LNCaP clone FGC (cell line): ENCODE results near the gene HDC.

Experiments used
- DNase-seq: peaks from one replicate; pipeline ENCODE4 v3.0.0-alpha.2; 2011; ENCODE audit warnings: low read depth
- H3K4me3 ChIP-seq: 2 replicates; pipeline ENCODE4 v1.5.1; 2011; ENCODE audit warnings: mild to moderate bottlenecking, low read depth, low read length, control low read depth
- TF ChIP-seq, protein P1 (sequence below): IDR thresholded peaks from 2 replicates; pipeline ENCODE4 v1.5.1; 2012; ENCODE audit warnings: mild to moderate bottlenecking; ENCODE audit not compliant: control insufficient read depth, insufficient read depth; ENCODE audit errors: extremely low read depth

HDC gene

DNA sequence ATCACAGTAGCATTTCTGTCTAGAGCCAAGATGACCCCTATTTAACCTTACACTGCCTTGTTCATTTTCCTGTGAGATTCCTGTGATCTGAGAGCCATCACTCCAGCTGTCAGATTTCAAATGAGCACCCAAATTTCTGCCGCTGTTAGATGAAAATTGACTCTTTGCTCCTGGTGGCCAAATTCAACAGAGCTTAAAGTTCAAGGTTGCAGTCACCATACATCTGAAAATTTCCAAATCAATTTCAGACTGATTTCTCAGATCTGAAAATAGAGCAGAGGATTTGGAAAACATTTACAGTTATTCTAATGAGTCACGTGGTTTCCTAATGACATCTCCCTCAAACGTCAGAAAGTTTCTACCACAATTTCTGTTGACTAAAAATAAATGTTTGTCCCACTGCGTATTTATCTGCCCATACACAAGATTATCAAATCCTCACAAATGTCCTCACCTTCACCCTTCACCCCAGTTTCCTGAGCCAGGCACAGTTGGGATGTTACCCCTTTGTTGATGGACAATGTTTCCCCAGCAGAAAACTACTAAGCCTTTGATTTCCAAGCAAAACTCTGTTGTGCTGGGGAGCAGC, 16.4 kb downstream of the HDC start:
- no peak overlapping the region for H3K4me3 ChIP-seq
- TF ChIP-seq, protein P1, sequence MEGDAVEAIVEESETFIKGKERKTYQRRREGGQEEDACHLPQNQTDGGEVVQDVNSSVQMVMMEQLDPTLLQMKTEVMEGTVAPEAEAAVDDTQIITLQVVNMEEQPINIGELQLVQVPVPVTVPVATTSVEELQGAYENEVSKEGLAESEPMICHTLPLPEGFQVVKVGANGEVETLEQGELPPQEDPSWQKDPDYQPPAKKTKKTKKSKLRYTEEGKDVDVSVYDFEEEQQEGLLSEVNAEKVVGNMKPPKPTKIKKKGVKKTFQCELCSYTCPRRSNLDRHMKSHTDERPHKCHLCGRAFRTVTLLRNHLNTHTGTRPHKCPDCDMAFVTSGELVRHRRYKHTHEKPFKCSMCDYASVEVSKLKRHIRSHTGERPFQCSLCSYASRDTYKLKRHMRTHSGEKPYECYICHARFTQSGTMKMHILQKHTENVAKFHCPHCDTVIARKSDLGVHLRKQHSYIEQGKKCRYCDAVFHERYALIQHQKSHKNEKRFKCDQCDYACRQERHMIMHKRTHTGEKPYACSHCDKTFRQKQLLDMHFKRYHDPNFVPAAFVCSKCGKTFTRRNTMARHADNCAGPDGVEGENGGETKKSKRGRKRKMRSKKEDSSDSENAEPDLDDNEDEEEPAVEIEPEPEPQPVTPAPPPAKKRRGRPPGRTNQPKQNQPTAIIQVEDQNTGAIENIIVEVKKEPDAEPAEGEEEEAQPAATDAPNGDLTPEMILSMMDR = no peak
- DNase-seq = no peak

DNA sequence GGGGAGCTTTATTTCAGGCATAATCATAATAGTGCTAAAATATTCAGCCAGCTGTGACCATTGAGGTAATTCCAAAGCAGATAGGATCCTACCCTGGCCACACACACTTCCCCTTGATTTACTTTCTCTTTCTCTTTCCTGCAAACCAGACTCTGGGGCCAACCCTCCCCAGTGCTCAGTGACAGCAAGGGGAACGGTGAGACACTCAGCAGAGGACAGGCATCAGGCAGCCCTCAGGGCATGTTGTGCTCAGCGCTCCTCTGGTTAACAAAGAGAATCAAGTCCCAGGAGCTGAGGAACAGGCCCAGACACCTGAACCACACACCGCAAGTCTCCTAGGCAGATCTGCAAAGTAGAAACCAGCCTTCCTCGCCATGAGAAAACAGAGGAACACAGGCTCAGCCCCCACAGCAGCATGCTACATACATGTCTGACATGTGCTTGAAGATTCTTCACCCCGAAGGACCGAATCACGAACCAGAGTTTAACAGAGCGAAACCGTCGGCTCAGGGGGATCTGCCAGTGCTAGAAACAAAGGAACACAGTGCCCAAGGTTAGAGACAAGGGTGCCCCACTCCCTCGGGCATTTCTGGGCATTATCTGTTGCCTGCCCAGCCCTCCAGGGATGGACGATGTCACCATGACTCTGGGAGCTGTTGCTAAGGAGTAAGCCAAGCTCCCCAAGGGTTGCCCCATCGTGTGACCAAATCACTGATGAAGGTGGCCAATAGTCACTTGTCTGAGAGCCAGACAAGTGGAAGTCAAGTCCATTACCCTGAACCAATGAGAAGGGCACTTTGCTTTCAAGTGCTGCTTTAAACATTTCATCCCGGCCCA, 17.5 kb downstream of the HDC start:
- no peak overlapping the region for H3K4me3 ChIP-seq
- TF ChIP-seq, protein P1 = no peak
- DNase-seq = no peak

DNA sequence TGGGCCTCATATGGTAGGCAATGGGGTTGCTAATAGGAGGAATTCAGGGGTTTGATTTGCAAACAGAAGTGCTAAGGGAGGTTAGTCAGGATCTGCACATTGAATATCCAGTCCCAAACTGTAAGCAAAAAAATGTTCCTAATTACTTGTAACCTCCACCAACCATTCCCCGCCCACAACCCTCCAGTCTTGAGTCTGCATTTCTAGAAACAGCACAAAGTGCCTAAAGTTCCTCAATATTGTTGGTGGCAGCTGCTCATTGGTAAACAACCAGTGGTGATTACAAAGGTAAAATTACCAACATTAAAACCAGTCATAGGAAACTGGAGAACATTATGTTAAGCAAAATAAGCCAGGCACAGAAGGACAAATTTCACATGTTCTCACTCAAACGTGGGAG, 18.9 kb downstream of the HDC start:
- TF ChIP-seq, protein P1 = no peak
- no peak for DNase-seq
- H3K4me3 ChIP-seq = no peak overlapping the region

DNA sequence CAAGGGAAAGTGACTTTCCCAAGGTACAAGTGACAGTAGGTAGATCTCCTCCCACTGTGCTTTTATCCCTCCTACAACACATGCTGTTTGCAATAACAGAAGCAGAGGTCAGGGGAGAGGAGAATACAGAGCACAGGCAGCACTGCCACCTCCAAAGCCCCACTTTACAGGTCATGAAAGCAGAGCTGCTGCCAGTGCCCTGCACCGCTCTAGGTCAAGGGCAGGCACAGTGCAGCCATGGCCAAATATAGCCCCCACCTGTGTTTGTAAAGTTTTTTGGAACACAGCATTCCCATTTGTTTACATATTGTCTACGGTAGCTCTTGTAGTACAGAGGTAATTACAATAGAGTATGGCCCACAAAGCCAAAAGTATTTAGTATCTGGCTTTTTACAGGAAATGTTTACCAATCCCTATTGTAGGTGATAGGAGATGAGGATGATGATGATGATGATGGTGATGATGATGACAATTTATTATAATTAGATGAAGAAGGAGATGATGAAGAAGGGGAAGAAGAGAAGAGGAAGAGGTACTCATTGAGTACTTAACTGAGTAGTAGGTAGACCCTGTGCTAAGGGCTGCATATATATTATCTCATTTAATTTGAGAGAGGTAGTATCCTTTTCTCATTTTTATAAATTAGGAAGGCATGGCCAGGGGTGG, 20.4 kb downstream of the HDC start:
- DNase-seq = peak; percentile 74
- no peak overlapping the region for H3K4me3 ChIP-seq
- TF ChIP-seq, protein P1 = no peak

DNA sequence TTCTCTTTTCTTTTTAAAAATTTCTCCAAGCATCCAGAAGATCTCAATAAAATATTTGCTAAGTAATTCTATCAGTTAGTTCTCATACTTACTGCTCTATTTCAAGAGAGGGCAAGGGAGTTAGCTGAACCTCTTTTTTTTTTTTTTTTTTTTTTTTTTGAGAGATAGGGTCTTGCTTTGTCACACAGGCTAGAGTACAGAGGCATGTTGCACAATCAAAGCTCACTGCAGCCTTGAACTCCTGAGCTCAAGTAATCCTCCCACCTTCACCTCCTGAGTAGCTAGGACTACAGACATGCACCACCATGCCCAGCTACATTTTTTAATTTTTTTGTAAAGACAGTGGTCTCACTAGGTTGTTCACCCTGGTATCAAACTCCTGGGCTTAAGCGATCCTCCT, 21.4 kb downstream of the HDC start:
- TF ChIP-seq, protein P1 = no peak
- H3K4me3 ChIP-seq = no peak overlapping the region
- no peak for DNase-seq

GRCh38 chr15:50241684-50242450, 23.7 kb downstream of the HDC start:
- TF ChIP-seq, protein P1 = no peak
- DNase-seq = no peak
- no peak overlapping the region for H3K4me3 ChIP-seq
